Vagina (tissue), 2 donors: ENCODE data around the gene AGK. TPM values are rescaled to one million over a fixed set of nuclear protein-coding genes. Genes with fewer than 3 reads are reported as not detected.
"Not testable (repeated sequence)": the region's sequence is repeated elsewhere in the genome, so short reads cannot be mapped to it uniquely, and the experiment has no call there.

Experiments used
- DNase-seq, 2 donors: peaks; one replicate each; pipeline ENCODE4 v3.0.0-alpha.2; 2017; ENCODE audit errors: extremely low spot score in 2 of 2
- H3K27ac ChIP-seq: fragments of 200-600 bp; sonication (generic); one replicate; pipeline ENCODE4 v1.5.1; 2019
- H3K27me3 ChIP-seq: fragments of 200-600 bp; sonication (generic); one replicate; pipeline ENCODE4 v1.5.1; 2019
- H3K36me3 ChIP-seq, 2 donors: fragments of 200-600 bp; sonication (generic); one replicate each; pipeline ENCODE4 v1.5.1; 2017 to 2019
- H3K4me1 ChIP-seq: fragments of 200-600 bp; sonication (generic); one replicate; pipeline ENCODE4 v1.5.1; 2019
- H3K4me3 ChIP-seq, 2 donors: fragments of 200-600 bp; sonication (generic); 1 replicate in 1 of 2; 2 replicates in 1 of 2; pipeline ENCODE4 v1.5.1; 2016 to 2019
- H3K9me3 ChIP-seq: fragments of 200-600 bp; sonication (generic); one replicate; pipeline ENCODE4 v1.5.1; 2019
- CTCF ChIP-seq, 3 experiments: fragments of 450-650 bp in 2 of 3; fragments of 200-600 bp in 1 of 3; sonication (generic) in 1 of 3; IDR thresholded peaks; one replicate each; pipeline ENCODE4 v1.5.1; 2017 to 2019; ENCODE audit warnings: antibody characterized with exemption in 3 of 3, mild to moderate bottlenecking in 2 of 3, moderate library complexity in 2 of 3
- POLR2A ChIP-seq, 2 donors: fragments of 450-650 bp; IDR thresholded peaks; one replicate each; pipeline ENCODE4 v1.6.1; 2017; ENCODE audit warnings: antibody characterized with exemption in 2 of 2, mild to moderate bottlenecking in 2 of 2, moderate library complexity in 2 of 2
- POLR2AphosphoS5 ChIP-seq, 2 donors: sonication (generic); formaldehyde crosslinking; IDR thresholded peaks; one replicate each; pipeline ENCODE4 v1.9.0; 2017; ENCODE audit warnings: antibody characterized with exemption in 2 of 2, mild to moderate bottlenecking in 2 of 2, low read depth in 1 of 2; ENCODE audit not compliant: insufficient read depth in 1 of 2
- intact Hi-C: fragments of 100-400 bp; cut with DNase I; formaldehyde crosslinking; loops from one replicate; pipeline ENCODE4 v1.15.1; 2023
- total RNA-seq: library from RNA; depleted of rRNA; stranded (reverse); fragments of >200 nt; gene quantifications from one replicate; pipeline ENCODE4 v1.2.3, GENCODE V29; 2016

Gene AGK
- total RNA-seq, 1 donor from 2014 or later: 21.1 TPM

DNA sequence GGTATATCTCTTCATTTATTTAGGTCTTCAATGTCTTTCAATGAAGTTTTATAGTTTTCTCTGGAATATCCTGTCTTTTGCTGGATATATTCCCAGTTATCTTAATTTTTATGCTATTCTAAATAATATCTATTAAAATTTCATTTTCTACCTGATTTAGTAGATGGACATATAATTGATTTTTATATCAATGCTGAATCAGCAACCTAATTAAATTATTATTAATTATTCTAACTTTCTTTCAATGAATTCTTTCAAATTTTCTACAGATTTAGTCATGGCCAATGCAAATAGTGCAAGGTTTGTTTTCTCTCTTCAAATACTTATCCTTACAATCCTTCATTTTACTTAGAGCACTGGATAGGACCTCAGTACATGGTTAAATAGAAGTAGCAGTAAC is 94.0 kb downstream of the AGK start:
- H3K27ac ChIP-seq: no peak overlapping the region
- no peaks in the 10 kb centered on the region for H3K27me3 ChIP-seq
- H3K4me3 ChIP-seq: no peak overlapping the region
- intact Hi-C loops: no loop called here
- H3K9me3 ChIP-seq: no peaks in the 10 kb centered on the region
- DNase-seq: no peak
- no peaks in the 10 kb centered on the region for H3K4me1 ChIP-seq
- TF ChIP-seq POLR2AphosphoS5 (IDR thresholded peaks at IDR 0.05; ENCODE audit: insufficient read depth in 1 of 2, low read depth in 1 of 2) (no peak), POLR2A (IDR thresholded peaks at IDR 0.05) (no peak), CTCF (IDR thresholded peaks at IDR 0.05) (no peak)
- peaks cover 0 to 5% of the 10 kb centered on the region in 2 donors for H3K36me3 ChIP-seq

DNA sequence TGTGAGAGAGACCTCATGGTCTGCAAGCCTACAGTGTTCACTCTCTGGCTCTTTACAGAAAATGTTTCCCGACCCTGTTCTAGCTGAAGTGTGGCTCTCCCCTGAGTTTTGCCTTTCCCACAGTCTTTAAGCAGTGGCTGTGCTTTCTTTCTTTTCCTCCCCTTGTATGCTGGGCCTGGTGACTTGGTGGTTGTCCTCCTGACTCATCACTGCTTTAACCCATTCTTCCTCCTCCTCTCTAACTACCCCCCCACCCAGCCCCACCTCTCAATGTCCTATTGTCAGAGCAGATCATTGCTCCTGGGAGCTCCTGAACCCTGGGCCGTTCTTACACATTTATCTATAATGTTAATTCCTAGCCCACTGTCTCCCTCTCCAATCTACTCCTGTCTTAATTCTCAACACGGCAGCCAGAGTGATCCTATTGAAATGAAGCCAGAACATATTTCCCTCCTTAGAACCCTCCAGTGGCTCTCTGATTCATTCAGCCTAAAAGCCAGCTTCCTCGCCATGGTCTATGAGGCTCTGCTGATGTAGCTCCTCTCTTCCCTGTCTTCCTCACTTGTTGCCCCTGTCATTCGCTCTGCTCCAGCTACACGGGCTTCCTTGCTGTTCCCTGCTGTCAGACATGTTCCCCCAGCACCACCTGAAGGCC is 95.7 kb downstream of the AGK start:
- no peak overlapping the region for H3K27ac ChIP-seq
- no peak overlapping the region for H3K4me3 ChIP-seq
- intact Hi-C loops: no loop called here

DNA sequence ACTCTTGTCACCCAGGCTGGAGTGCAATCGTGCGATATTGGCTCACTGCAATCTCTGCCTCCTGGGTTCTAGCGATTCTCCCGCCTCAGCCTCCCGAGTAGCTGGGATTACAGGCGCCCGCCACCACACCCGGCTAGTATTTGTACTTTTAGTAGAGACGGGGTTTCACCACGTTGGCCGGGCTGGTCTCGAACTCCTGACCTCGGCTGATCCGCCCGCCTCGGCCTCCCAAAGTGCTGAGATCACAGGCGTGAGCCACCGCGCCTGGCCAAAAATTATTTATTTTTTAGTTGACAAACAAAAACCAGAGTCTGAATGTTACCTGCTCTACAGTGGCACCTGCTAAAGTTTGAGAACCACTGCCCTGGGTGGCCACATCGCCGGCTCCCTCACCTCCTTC is 96.5 kb downstream of the AGK start:
- H3K4me1 ChIP-seq, intact Hi-C loops, DNase-seq, H3K27me3 ChIP-seq, H3K9me3 ChIP-seq, H3K27ac ChIP-seq, H3K4me3 ChIP-seq, H3K36me3 ChIP-seq: not testable (repeated sequence)

More for the DNA sequence above, 95.7 kb downstream of the AGK start:
- DNase-seq: no peak
- no peak for TF ChIP-seq POLR2AphosphoS5 (IDR thresholded peaks at IDR 0.05; ENCODE audit: insufficient read depth in 1 of 2, low read depth in 1 of 2)
- TF ChIP-seq POLR2A (IDR thresholded peaks at IDR 0.05): no peak
- TF ChIP-seq CTCF (IDR thresholded peaks at IDR 0.05): no peak
- H3K27me3 ChIP-seq: no peaks in the 10 kb centered on the region
- H3K9me3 ChIP-seq: no peaks in the 10 kb centered on the region
- no peaks in the 10 kb centered on the region for H3K4me1 ChIP-seq
- peaks cover 0 to 5% of the 10 kb centered on the region in 2 donors for H3K36me3 ChIP-seq

- no peaks in the 10 kb centered on the region for H3K27me3 ChIP-seq
- no peak overlapping the region for H3K27ac ChIP-seq
- peaks cover 0 to 13% of the 10 kb centered on the region in 2 donors for H3K36me3 ChIP-seq
- TF ChIP-seq POLR2AphosphoS5 (IDR thresholded peaks at IDR 0.05; ENCODE audit: insufficient read depth in 1 of 2, low read depth in 1 of 2) (no peak), POLR2A (IDR thresholded peaks at IDR 0.05) (no peak), CTCF (IDR thresholded peaks at IDR 0.05) (no peak)
- DNase-seq: no peak
- H3K9me3 ChIP-seq: no peaks in the 10 kb centered on the region
- intact Hi-C loops: no loop called here
- H3K4me1 ChIP-seq: no peaks in the 10 kb centered on the region
- no peak overlapping the region for H3K4me3 ChIP-seq
Observed at GRCh38 chr7:141648276-141649114, 97.3 kb downstream of the AGK start.

DNA sequence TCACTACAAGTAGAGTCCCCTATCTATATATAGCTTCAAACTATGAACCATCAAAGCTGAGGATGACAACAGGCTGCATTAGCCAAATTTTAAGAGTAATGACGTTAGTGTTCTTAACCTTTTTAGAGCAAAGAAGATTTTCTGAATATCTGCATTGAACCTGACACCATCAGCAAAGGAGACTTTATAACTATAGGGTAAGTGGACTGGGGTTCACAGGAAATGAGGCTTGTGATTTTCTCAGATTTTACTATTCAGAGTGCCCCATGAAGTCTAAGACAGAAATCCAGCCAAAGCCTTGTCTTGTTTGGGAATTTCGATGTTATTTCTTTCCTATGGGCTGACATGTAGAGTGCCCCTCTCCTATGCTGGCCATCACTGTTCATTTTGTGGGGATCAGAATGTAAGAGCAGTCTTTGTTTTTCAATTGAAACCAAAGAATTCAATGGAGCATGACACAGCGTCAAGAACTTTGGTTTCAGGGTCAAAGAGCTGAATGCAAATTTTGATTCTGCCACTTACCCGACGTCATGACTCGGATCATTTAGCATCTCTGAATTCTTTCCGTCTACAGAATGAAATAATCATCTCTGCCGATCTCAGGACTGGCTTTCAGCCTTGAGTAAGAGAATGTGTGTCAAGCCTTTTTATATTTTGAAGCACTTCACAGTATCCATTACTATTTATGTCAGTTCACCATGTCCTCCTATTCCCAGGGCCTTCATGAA is 98.1 kb downstream of the AGK start:
- intact Hi-C loops: no loop called here
- H3K27ac ChIP-seq: no peak overlapping the region
- peaks cover 0 to 13% of the 10 kb centered on the region in 2 donors for H3K36me3 ChIP-seq
- H3K9me3 ChIP-seq: no peaks in the 10 kb centered on the region
- no peak for DNase-seq
- TF ChIP-seq POLR2A (IDR thresholded peaks at IDR 0.05) (no peak), POLR2AphosphoS5 (IDR thresholded peaks at IDR 0.05; ENCODE audit: insufficient read depth in 1 of 2, low read depth in 1 of 2) (no peak), CTCF (IDR thresholded peaks at IDR 0.05) (no peak)
- no peaks in the 10 kb centered on the region for H3K27me3 ChIP-seq
- H3K4me1 ChIP-seq: no peaks in the 10 kb centered on the region
- H3K4me3 ChIP-seq: no peak overlapping the region
